ENCODE measurements around the gene UBN2. TPM values are rescaled to one million over a fixed set of nuclear protein-coding genes. Genes with fewer than 3 reads are reported as not detected.

The UBN2 gene
- total and polyA plus RNA-seq, 2 of the 13 experiments (the other 11 are each of a cell fraction or from before 2014, with no cell fraction given), result 5.6 to 5.7 TPM

GRCh38 chr7:139200382-139200781 lies 30.7 kb upstream of the UBN2 start:
- no peak overlapping the region for H3K27ac ChIP-seq (ENCODE audit: extremely low read length, insufficient read depth, low read length)
- no peaks in the 10 kb centered on the region for H3K4me1 ChIP-seq (ENCODE audit: insufficient read depth, low read length)
- intact Hi-C loops (cut with micrococcal nuclease; ENCODE audit: unreplicated experiment) (no loop called here), in situ Hi-C loops (cut with HindIII; ENCODE audit: extremely low pct_ligation_motif_present, low pct_unique_long_range_greater_than_20kb) (no loop called here)
- no peaks in the 10 kb centered on the region for H3K27me3 ChIP-seq (ENCODE audit: control insufficient read depth in 1 of 2, insufficient read depth in 2 of 2, low read length in 2 of 2)
- no peak overlapping the region for H3K9ac ChIP-seq (ENCODE audit: insufficient read depth, low read depth, low read length)
- no peak overlapping the region for H3K4me2 ChIP-seq (ENCODE audit: low read depth, low read length)
- no peaks in the 10 kb centered on the region for H3K36me3 ChIP-seq (replicated peaks in 1 of 2; ENCODE audit: control insufficient read depth in 1 of 2, insufficient read depth in 2 of 2, low read length in 2 of 2)
- H3K79me2 ChIP-seq (ENCODE audit: insufficient read depth, low read length), result no peaks in the 10 kb centered on the region
- WGBS (ENCODE audit: low lambda C conversion rate), result 83% methylated on average over 2 of the region's 2 CpGs
- POLR2A ChIA-PET, result no interaction called here
- TF ChIP-seq HMGA1 (CRISPR knock-in tag; conservative IDR thresholded peaks at IDR 0.05) (no peak), CEBPB (IDR thresholded peaks at IDR 0.05; ENCODE audit: borderline replicate concordance, low read depth, low read length) (peak; percentile 21; the same call in 1 of the 2 replicates)
- H4K20me1 ChIP-seq (ENCODE audit: insufficient read depth, low read length), result no peaks in the 10 kb centered on the region
- no peak overlapping the region for H3K4me3 ChIP-seq (replicated peaks in 1 of 3; ENCODE audit: insufficient read depth in 1 of 3, low read depth in 2 of 3, low read length in 3 of 3)
- H2AFZ ChIP-seq (ENCODE audit: low read length), result no peak overlapping the region
- CTCF ChIA-PET (ENCODE audit: low intra/inter-chr PET ratio, low total read pairs), result no interaction called here
- peaks cover 5% of the 10 kb centered on the region; the same call in 1 of the 2 replicates for H3K9me3 ChIP-seq (ENCODE audit: low read length)
- DNase-seq (ENCODE audit: low spot score), result no peak
- ATAC-seq, result no peak
- BruUV-seq (replicated peaks), result no TSS peak
- FAIRE-seq, result no peak

- H3K4me3 ChIP-seq (replicated peaks in 1 of 3; ENCODE audit: insufficient read depth in 1 of 3, low read depth in 2 of 3, low read length in 3 of 3), result no peak overlapping the region
- no peak overlapping the region for H2AFZ ChIP-seq (ENCODE audit: low read length)
- no peaks in the 10 kb centered on the region for H3K4me1 ChIP-seq (ENCODE audit: insufficient read depth, low read length)
- no peaks in the 10 kb centered on the region for H4K20me1 ChIP-seq (ENCODE audit: insufficient read depth, low read length)
- ATAC-seq (no peak), DNase-seq (ENCODE audit: low spot score) (no peak), FAIRE-seq (no peak)
- no peak overlapping the region for H3K27ac ChIP-seq (ENCODE audit: extremely low read length, insufficient read depth, low read length)
- H3K79me2 ChIP-seq (ENCODE audit: insufficient read depth, low read length), result no peaks in the 10 kb centered on the region
- H3K27me3 ChIP-seq (ENCODE audit: control insufficient read depth in 1 of 2, insufficient read depth in 2 of 2, low read length in 2 of 2), result no peaks in the 10 kb centered on the region
- 8% methylated on average over 3 of the region's 3 CpGs for WGBS (ENCODE audit: low lambda C conversion rate)
- TF ChIP-seq ZNF567 (CRISPR knock-in tag; IDR thresholded peaks at IDR 0.05; ENCODE audit: borderline replicate concordance) (no peak), ZSCAN30 (CRISPR knock-in tag; IDR thresholded peaks at IDR 0.05) (no peak), NFE2L2 (IDR thresholded peaks at IDR 0.05; ENCODE audit: low read length) (peak; percentile 15; the same call in 1 of the 2 replicates)
- in situ Hi-C loops (cut with HindIII; ENCODE audit: extremely low pct_ligation_motif_present, low pct_unique_long_range_greater_than_20kb) (no loop called here), intact Hi-C loops (cut with micrococcal nuclease; ENCODE audit: unreplicated experiment) (no loop called here)
- ChIA-PET CTCF (ENCODE audit: low intra/inter-chr PET ratio, low total read pairs) (no interaction called here), POLR2A (no interaction called here)
- no peak overlapping the region for H3K4me2 ChIP-seq (ENCODE audit: low read depth, low read length)
- H3K9me3 ChIP-seq (ENCODE audit: low read length), result peaks cover 16% of the 10 kb centered on the region; the same call in 1 of the 2 replicates
- H3K9ac ChIP-seq (ENCODE audit: insufficient read depth, low read depth, low read length), result no peak overlapping the region
- BruUV-seq (replicated peaks), result no TSS peak
- H3K36me3 ChIP-seq (replicated peaks in 1 of 2; ENCODE audit: control insufficient read depth in 1 of 2, insufficient read depth in 2 of 2, low read length in 2 of 2), result no peaks in the 10 kb centered on the region
Measured at GRCh38 chr7:139203992-139204391, 27.0 kb upstream of the UBN2 start.
